HepG2 (cell line): ENCODE data around the gene ACVRL1. TPM values are rescaled to one million over a fixed set of nuclear protein-coding genes. Genes with fewer than 3 reads are reported as not detected.

Source experiments
- ATAC-seq: fragments of 200-7000 bp; cut with Tn5 transposase; 3 replicates; pipeline ENCODE4 v1.9.1; 2020; ENCODE audit warnings: mild to moderate bottlenecking, moderate library complexity
- BruUV-seq: library from RNA; stranded (reverse); fragments of 400-500 nt; replicated peaks from 2 replicates; lab custom pipeline; 2021; lab: Mats Ljungman, UMichigan
- CTCF ChIA-PET: fragments of 300-600 bp; formaldehyde crosslinking; extraction: SDS; loops from one replicate; lab custom pipeline; 2021; ENCODE audit warnings: low total read pairs, inconsistent platforms, low intra/inter-chr PET ratio; lab: Yijun Ruan, JAX
- POLR2A ChIA-PET: fragments of 350-600 bp; sonication (Branson Sonifier 250); formaldehyde crosslinking; loops from one replicate; lab custom pipeline; 2020; ENCODE audit warnings: antibody characterized with exemption, inconsistent platforms; lab: Yijun Ruan, JAX
- DNase-seq: peaks from one replicate; pipeline ENCODE4 v3.0.0-alpha.2; 2015; ENCODE audit warnings: low spot score
- FAIRE-seq: peaks from 3 replicates; lab custom pipeline; 2011; peaks lifted over from hg19 to GRCh38; lab: Jason Lieb, UNC
- H2AFZ ChIP-seq: one replicate; pipeline ENCODE4 v1.6.1; 2011; ENCODE audit warnings: low read length, inconsistent platforms
- H3K27ac ChIP-seq: fragments of 300-600 bp; 3 replicates; pipeline ENCODE4 v1.8.0; 2011; ENCODE audit warnings: mixed run types, mild to moderate bottlenecking, mixed read lengths, low read length, inconsistent platforms; ENCODE audit not compliant: insufficient read depth; ENCODE audit errors: extremely low read length
- H3K27me3 ChIP-seq, 2 experiments: fragments of 200-600 bp in 1 of 2; 2 replicates in 1 of 2; 3 replicates in 1 of 2; pipeline versions ENCODE4 v1.6.0 to v1.8.0; 2011; ENCODE audit warnings: low read length in 2 of 2, mild to moderate bottlenecking in 2 of 2, moderate library complexity in 2 of 2, inconsistent platforms in 1 of 2; ENCODE audit not compliant: insufficient read depth in 2 of 2, control insufficient read depth in 1 of 2
- H3K36me3 ChIP-seq, 2 experiments: fragments of 200-600 bp in 1 of 2; replicated peaks in 1 of 2; 2 replicates in 1 of 2; 3 replicates in 1 of 2; pipeline versions ENCODE4 v1.5.1 to v1.8.0; 2011; ENCODE audit warnings: low read length in 2 of 2, inconsistent platforms in 1 of 2; ENCODE audit not compliant: insufficient read depth in 2 of 2, control insufficient read depth in 1 of 2
- H3K4me1 ChIP-seq: 2 replicates; pipeline ENCODE4 v1.5.1; 2012; ENCODE audit warnings: low read length, inconsistent platforms; ENCODE audit not compliant: insufficient read depth
- H3K4me2 ChIP-seq: 2 replicates; pipeline ENCODE4 v1.6.0; 2011; ENCODE audit warnings: low read depth, low read length, inconsistent platforms
- H3K4me3 ChIP-seq, 3 experiments: fragments of 200-600 bp in 1 of 3; sonication (generic), shearing (Covaris generic) in 1 of 3; replicated peaks in 1 of 3; 2 replicates each; pipeline ENCODE4 v1.5.1; 2011 to 2016; ENCODE audit warnings: low read length in 3 of 3, inconsistent platforms in 2 of 3, low read depth in 2 of 3, mild to moderate bottlenecking in 2 of 3, control low read depth in 1 of 3, mixed read lengths in 1 of 3; ENCODE audit not compliant: insufficient read depth in 1 of 3
- H3K79me2 ChIP-seq: one replicate; pipeline ENCODE4 v1.6.1; 2011; ENCODE audit warnings: low read length, inconsistent platforms; ENCODE audit not compliant: insufficient read depth
- H3K9ac ChIP-seq: 2 replicates; pipeline ENCODE4 v1.6.0; 2011; ENCODE audit warnings: mild to moderate bottlenecking, low read depth, low read length, inconsistent platforms; ENCODE audit not compliant: insufficient read depth
- H3K9me3 ChIP-seq: 2 replicates; pipeline ENCODE4 v1.5.1; 2012; ENCODE audit warnings: mild to moderate bottlenecking, low read length
- H4K20me1 ChIP-seq: 2 replicates; pipeline ENCODE4 v1.6.0; 2011; ENCODE audit warnings: inconsistent platforms, mild to moderate bottlenecking, low read length, moderate library complexity; ENCODE audit not compliant: insufficient read depth
- AKAP8 ChIP-seq: sonication (generic); formaldehyde crosslinking; IDR thresholded peaks from 2 replicates; pipeline ENCODE4 v1.5.1; 2020; ENCODE audit warnings: mild to moderate bottlenecking, missing genetic modification reagents
- HNF4A ChIP-seq: sonication (generic); formaldehyde crosslinking; IDR thresholded peaks from 2 replicates; pipeline ENCODE4 v1.4.0; 2020; ENCODE audit warnings: missing genetic modification reagents
- KMT2A ChIP-seq: sonication (generic); formaldehyde crosslinking; IDR thresholded peaks from 2 replicates; pipeline ENCODE4 v1.4.0; 2020; ENCODE audit warnings: missing genetic modification reagents
- TFAP4 ChIP-seq: sonication (generic); IDR thresholded peaks from 2 replicates; pipeline ENCODE4 v1.6.1; 2016; ENCODE audit warnings: low read depth, borderline replicate concordance
- TFDP1 ChIP-seq: IDR thresholded peaks from 2 replicates; pipeline ENCODE4 v1.6.1; 2016; ENCODE audit warnings: missing compliant biosample characterization, missing genetic modification reagents, borderline replicate concordance
- ZNF207 ChIP-seq: fragments of 450-650 bp; IDR thresholded peaks from 2 replicates; pipeline ENCODE4 v1.6.1; 2016; ENCODE audit warnings: antibody characterized with exemption, borderline replicate concordance
- ZNF407 ChIP-seq: sonication (generic); formaldehyde crosslinking; IDR thresholded peaks from one replicate; pipeline ENCODE4 v1.5.1; 2020; ENCODE audit warnings: mild to moderate bottlenecking, missing genetic modification reagents; ENCODE audit errors: not compliant biosample characterization
- ZNF512 ChIP-seq: sonication (generic); formaldehyde crosslinking; IDR thresholded peaks from 2 replicates; pipeline ENCODE4 v1.4.0; 2020; ENCODE audit warnings: mild to moderate bottlenecking, missing genetic modification reagents
- ZNF550 ChIP-seq: sonication (generic); formaldehyde crosslinking; IDR thresholded peaks from 2 replicates; pipeline ENCODE4 v1.4.0; 2020; ENCODE audit warnings: mild to moderate bottlenecking, missing genetic modification reagents, borderline replicate concordance
- ZNF577 ChIP-seq: sonication (generic); formaldehyde crosslinking; IDR thresholded peaks from 2 replicates; pipeline ENCODE4 v1.4.0; 2020; ENCODE audit warnings: mild to moderate bottlenecking, low read depth, missing genetic modification reagents, borderline replicate concordance
- ZUFSP ChIP-seq: sonication (generic); formaldehyde crosslinking; IDR thresholded peaks from 2 replicates; pipeline ENCODE4 v1.9.0; 2021; ENCODE audit warnings: missing genetic modification reagents, mild to moderate bottlenecking, borderline replicate concordance
- WGBS: methylation state at CpG from one replicate; pipeline ENCODE4 v1.1.6; 2017; ENCODE audit warnings: low lambda C conversion rate; 5-methylcytosine and 5-hydroxymethylcytosine counted together
- in situ Hi-C: cut with HindIII; loops from 2 replicates; pipeline ENCODE4 v1.10.0; 2017; ENCODE audit warnings: low pct_unique_long_range_greater_than_20kb; ENCODE audit not compliant: extremely low pct_ligation_motif_present
- intact Hi-C: fragments of 100-400 bp; cut with micrococcal nuclease; formaldehyde crosslinking; loops from one replicate; pipeline ENCODE4 v1.10.0; 2022; ENCODE audit not compliant: unreplicated experiment
- polyA plus RNA-seq, 8 experiments: library from polyadenylated mRNA; depleted of rRNA in 3 of 8; stranded (reverse) in 7 of 8; unstranded in 1 of 8; fragments of >200 nt; fragmentation: Illumina TruSeq in 4 of 8; extraction: Trizol in 4 of 8; gene quantifications; 2 replicates each; pipeline versions ENCODE4 v1.2.1 to v1.2.3, GENCODE V29; 2011 to 2016; ENCODE audit warnings: low read depth in 4 of 8, missing spikeins in 1 of 8, mixed read lengths in 1 of 8; ENCODE audit not compliant: insufficient read depth in 1 of 8
- total RNA-seq, 5 experiments: library from RNA; depleted of rRNA; stranded (reverse); fragments of >200 nt; fragmentation: Illumina TruSeq; extraction: Trizol; gene quantifications; 2 replicates each; pipeline ENCODE4 v1.2.3, GENCODE V29; 2016; ENCODE audit warnings: low read depth in 1 of 5

Gene ACVRL1
- total and polyA plus RNA-seq, 2 of the 13 experiments (the other 11 are each of a cell fraction or from before 2014, with no cell fraction given) = not detected

GRCh38 chr12:51920046-51920445 is 12.7 kb downstream of the ACVRL1 start:
- intact Hi-C loops (no loop called here), in situ Hi-C loops (no loop called here)
- ChIA-PET POLR2A (no interaction called here), CTCF (no interaction called here)
- no TSS peak for BruUV-seq
- Histone ChIP-seq H3K9me3 (no peaks in the 10 kb centered on the region), H3K4me2 (no peak overlapping the region), H4K20me1 (no peaks in the 10 kb centered on the region), H3K27ac (no peak overlapping the region), H3K4me1 (peaks cover 33% of the 10 kb centered on the region), H3K27me3 (peaks cover 1 to 22% of the 10 kb centered on the region in 2 experiments; a peak in 4 of 5 replicates), H3K4me3 (no peak overlapping the region), H3K79me2 (no peaks in the 10 kb centered on the region), H3K9ac (no peak overlapping the region), H2AFZ (no peak overlapping the region), H3K36me3 (no peaks in the 10 kb centered on the region)
- no peak for DNase-seq
- no peak for ATAC-seq
- FAIRE-seq = no peak
- WGBS = 44% methylated on average over 2 of the region's 2 CpGs
- no peak for TF ChIP-seq ZNF407 (CRISPR knock-in tag)
- TF ChIP-seq ZNF550 = no peak
- TF ChIP-seq ZNF577 (CRISPR knock-in tag) = no peak
- no peak for TF ChIP-seq ZUFSP (CRISPR knock-in tag)
- TF ChIP-seq TFAP4 = no peak
- no peak for TF ChIP-seq ZNF512
- TF ChIP-seq AKAP8 (CRISPR knock-in tag) = no peak
- TF ChIP-seq TFDP1 (CRISPR knock-in tag) = no peak
- no peak for TF ChIP-seq KMT2A (CRISPR knock-in tag)
- no peak for TF ChIP-seq HNF4A (CRISPR knock-in tag)
- no peak for TF ChIP-seq ZNF207
